Ishikawa (cell line): ENCODE measurements around the gene ABCF3.

ENCODE experiments used
- CEBPB ChIP-seq: IDR thresholded peaks from 2 replicates; pipeline ENCODE4 v1.6.1; 2012
- CREB1 ChIP-seq: IDR thresholded peaks from 2 replicates; pipeline ENCODE4 v1.6.1; 2012; ENCODE audit warnings: low read depth
- EGR1 ChIP-seq: IDR thresholded peaks from 2 replicates; pipeline ENCODE4 v1.6.1; 2012
- EP300 ChIP-seq: IDR thresholded peaks from 2 replicates; pipeline ENCODE4 v1.6.1; 2012; ENCODE audit warnings: borderline replicate concordance
- FOXM1 ChIP-seq: IDR thresholded peaks from 2 replicates; pipeline ENCODE4 v1.6.1; 2012; ENCODE audit warnings: low read depth, borderline replicate concordance
- MAX ChIP-seq: IDR thresholded peaks from 2 replicates; pipeline ENCODE4 v1.6.1; 2012
- NFIC ChIP-seq: IDR thresholded peaks from 2 replicates; pipeline ENCODE4 v1.6.1; 2012
- RAD21 ChIP-seq: IDR thresholded peaks from 2 replicates; pipeline ENCODE4 v1.6.1; 2012; ENCODE audit warnings: low read depth
- REST ChIP-seq: IDR thresholded peaks from 2 replicates; pipeline ENCODE4 v1.6.1; 2012; ENCODE audit warnings: low read depth, mild to moderate bottlenecking
- TAF1 ChIP-seq: IDR thresholded peaks from 2 replicates; pipeline ENCODE4 v1.6.1; 2012; ENCODE audit warnings: low read depth, mild to moderate bottlenecking
- TCF12 ChIP-seq: IDR thresholded peaks from 2 replicates; pipeline ENCODE4 v1.6.1; 2012; ENCODE audit warnings: low read depth
- TEAD4 ChIP-seq: IDR thresholded peaks from 2 replicates; pipeline ENCODE4 v1.6.1; 2012
- USF1 ChIP-seq: IDR thresholded peaks from 2 replicates; pipeline ENCODE4 v1.6.1; 2012
- YY1 ChIP-seq: IDR thresholded peaks from 2 replicates; pipeline ENCODE4 v1.6.1; 2012; ENCODE audit warnings: low read depth
- ZBTB7A ChIP-seq: IDR thresholded peaks from 2 replicates; pipeline ENCODE4 v1.6.1; 2012; ENCODE audit warnings: low read depth

The ABCF3 gene

GRCh38 chr3:184158404-184158803 is 27.6 kb upstream of the ABCF3 start:
- no peak for TF ChIP-seq REST
- TF ChIP-seq CEBPB: no peak
- no peak for TF ChIP-seq FOXM1
- no peak for TF ChIP-seq NFIC
- no peak for TF ChIP-seq TEAD4
- no peak for TF ChIP-seq EGR1
- no peak for TF ChIP-seq YY1
- no peak for TF ChIP-seq TCF12
- no peak for TF ChIP-seq ZBTB7A
- no peak for TF ChIP-seq USF1
- no peak for TF ChIP-seq RAD21
- no peak for TF ChIP-seq TAF1
- no peak for TF ChIP-seq EP300
- TF ChIP-seq MAX: no peak

GRCh38 chr3:184160456-184160855 is 25.5 kb upstream of the ABCF3 start:
- TF ChIP-seq EGR1 (no peak), ZBTB7A (no peak), RAD21 (no peak), MAX (no peak), TAF1 (no peak), REST (no peak), CREB1 (no peak), USF1 (no peak), TEAD4 (no peak), FOXM1 (no peak)

- no peak for TF ChIP-seq CEBPB
- TF ChIP-seq ZBTB7A: no peak
- no peak for TF ChIP-seq RAD21
- TF ChIP-seq MAX: no peak
- TF ChIP-seq TAF1: no peak
- TF ChIP-seq NFIC: no peak
- TF ChIP-seq FOXM1: no peak
- no peak for TF ChIP-seq EP300
- TF ChIP-seq TEAD4: no peak
- no peak for TF ChIP-seq REST
- TF ChIP-seq CREB1: no peak
- no peak for TF ChIP-seq USF1
- no peak for TF ChIP-seq TCF12
- no peak for TF ChIP-seq YY1
- TF ChIP-seq EGR1: no peak
These were observed 21.2 kb upstream of the ABCF3 start for GRCh38 chr3:184164648-184165330.

GRCh38 chr3:184165543-184165942 is 20.5 kb upstream of the ABCF3 start:
- TF ChIP-seq REST (no peak), EP300 (no peak), TEAD4 (no peak), FOXM1 (no peak), TCF12 (no peak), CEBPB (no peak), NFIC (no peak), YY1 (no peak), RAD21 (no peak), EGR1 (no peak), USF1 (no peak), MAX (no peak), ZBTB7A (no peak), TAF1 (no peak), CREB1 (no peak)
